Mammary epithelial cell (primary cell): ENCODE measurements around the gene DBF4B.

ENCODE experiments used
- EZH2 ChIP-seq: IDR thresholded peaks from 2 replicates; pipeline ENCODE4 v1.6.1; 2012; ENCODE audit warnings: low read length, inconsistent platforms, borderline replicate concordance
- TF ChIP-seq, protein P1 (sequence below), 2 donors: IDR thresholded peaks in 1 of 2; conservative IDR thresholded peaks in 1 of 2; 2 replicates each; pipeline ENCODE4 v1.5.1; 2011 to 2012; ENCODE audit warnings: inconsistent platforms in 2 of 2, low read length in 2 of 2, mild to moderate bottlenecking in 2 of 2, control low read depth in 1 of 2, low read depth in 1 of 2; ENCODE audit not compliant: insufficient read depth in 1 of 2; ENCODE audit errors: extremely low read depth in 1 of 2

DNA sequence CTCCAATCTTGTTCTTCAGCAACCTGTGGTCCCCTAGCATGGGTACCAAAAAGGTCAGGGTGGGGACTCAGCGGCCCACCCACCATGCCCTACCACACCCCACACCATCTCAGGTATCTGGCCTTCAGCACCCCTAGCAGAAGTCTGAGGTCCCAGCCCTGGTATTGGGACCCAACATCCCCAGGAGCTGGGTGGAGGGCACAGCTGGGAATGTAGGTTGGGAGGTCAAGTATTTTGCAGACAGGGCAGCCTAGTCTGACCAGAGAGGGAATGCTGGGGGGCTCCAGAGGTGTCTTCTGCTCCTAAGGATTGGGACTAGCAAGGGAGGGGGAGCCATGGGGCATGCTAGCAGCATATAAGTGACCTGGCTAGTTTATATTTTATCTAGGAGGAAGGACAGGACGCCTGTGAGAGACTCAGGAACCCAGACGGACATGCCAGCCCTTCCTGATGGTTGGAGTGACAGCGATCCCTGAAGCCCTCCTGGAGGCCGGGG is 49.5 kb downstream of the DBF4B start:
- TF ChIP-seq, protein P1, sequence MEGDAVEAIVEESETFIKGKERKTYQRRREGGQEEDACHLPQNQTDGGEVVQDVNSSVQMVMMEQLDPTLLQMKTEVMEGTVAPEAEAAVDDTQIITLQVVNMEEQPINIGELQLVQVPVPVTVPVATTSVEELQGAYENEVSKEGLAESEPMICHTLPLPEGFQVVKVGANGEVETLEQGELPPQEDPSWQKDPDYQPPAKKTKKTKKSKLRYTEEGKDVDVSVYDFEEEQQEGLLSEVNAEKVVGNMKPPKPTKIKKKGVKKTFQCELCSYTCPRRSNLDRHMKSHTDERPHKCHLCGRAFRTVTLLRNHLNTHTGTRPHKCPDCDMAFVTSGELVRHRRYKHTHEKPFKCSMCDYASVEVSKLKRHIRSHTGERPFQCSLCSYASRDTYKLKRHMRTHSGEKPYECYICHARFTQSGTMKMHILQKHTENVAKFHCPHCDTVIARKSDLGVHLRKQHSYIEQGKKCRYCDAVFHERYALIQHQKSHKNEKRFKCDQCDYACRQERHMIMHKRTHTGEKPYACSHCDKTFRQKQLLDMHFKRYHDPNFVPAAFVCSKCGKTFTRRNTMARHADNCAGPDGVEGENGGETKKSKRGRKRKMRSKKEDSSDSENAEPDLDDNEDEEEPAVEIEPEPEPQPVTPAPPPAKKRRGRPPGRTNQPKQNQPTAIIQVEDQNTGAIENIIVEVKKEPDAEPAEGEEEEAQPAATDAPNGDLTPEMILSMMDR (conservative IDR thresholded peaks at IDR 0.05 in 1 of 2, IDR thresholded peaks at IDR 0.05 in 1 of 2; ENCODE audit: extremely low read depth in 1 of 2, insufficient read depth in 1 of 2, low read depth in 1 of 2, low read length in 2 of 2): no peak
- TF ChIP-seq EZH2: no peak
